Parathyroid adenoma (tissue), 2 donors: ENCODE measurements around the gene CAMK1G.

Experiments
- H2AFZ ChIP-seq: fragments of 300-600 bp; sonication (generic); one replicate; pipeline ENCODE4 v1.7.0; 2017; ENCODE audit warnings: antibody characterized with exemption, mild to moderate bottlenecking
- H3K27ac ChIP-seq: fragments of 300-600 bp; sonication (generic); one replicate; pipeline ENCODE4 v1.7.0; 2017
- H3K27me3 ChIP-seq: fragments of 300-600 bp; sonication (generic); one replicate; pipeline ENCODE4 v1.7.0; 2017; ENCODE audit warnings: low read length; ENCODE audit not compliant: control insufficient read depth, insufficient read depth
- H3K36me3 ChIP-seq: fragments of 300-600 bp; sonication (generic); one replicate; pipeline ENCODE4 v1.7.0; 2017; ENCODE audit warnings: low read length; ENCODE audit not compliant: control insufficient read depth, insufficient read depth
- H3K4me1 ChIP-seq: fragments of 300-600 bp; sonication (generic); one replicate; pipeline ENCODE4 v1.7.0; 2017; ENCODE audit warnings: control low read depth
- H3K4me2 ChIP-seq: fragments of 300-600 bp; sonication (generic); one replicate; pipeline ENCODE4 v1.7.0; 2017; ENCODE audit warnings: low read length
- H3K4me3 ChIP-seq: fragments of 300-600 bp; sonication (generic); one replicate; pipeline ENCODE4 v1.7.0; 2017; ENCODE audit warnings: low read depth, low read length
- H3K79me2 ChIP-seq: fragments of 300-600 bp; sonication (generic); one replicate; pipeline ENCODE4 v1.7.0; 2017; ENCODE audit warnings: control low read depth
- H3K9ac ChIP-seq: fragments of 300-600 bp; sonication (generic); one replicate; pipeline ENCODE4 v1.7.0; 2017; ENCODE audit warnings: mild to moderate bottlenecking
- H3K9me3 ChIP-seq: fragments of 300-600 bp; sonication (generic); one replicate; pipeline ENCODE4 v1.7.0; 2017; ENCODE audit warnings: low read length; ENCODE audit not compliant: control insufficient read depth
- TF ChIP-seq, protein P1 (sequence below): fragments of 300-600 bp; sonication (generic); IDR thresholded peaks from one replicate; pipeline ENCODE4 v1.7.0; 2017; ENCODE audit warnings: antibody characterized with exemption, mild to moderate bottlenecking
- donor health status: primary hyperparathyroidism.

CAMK1G gene

DNA sequence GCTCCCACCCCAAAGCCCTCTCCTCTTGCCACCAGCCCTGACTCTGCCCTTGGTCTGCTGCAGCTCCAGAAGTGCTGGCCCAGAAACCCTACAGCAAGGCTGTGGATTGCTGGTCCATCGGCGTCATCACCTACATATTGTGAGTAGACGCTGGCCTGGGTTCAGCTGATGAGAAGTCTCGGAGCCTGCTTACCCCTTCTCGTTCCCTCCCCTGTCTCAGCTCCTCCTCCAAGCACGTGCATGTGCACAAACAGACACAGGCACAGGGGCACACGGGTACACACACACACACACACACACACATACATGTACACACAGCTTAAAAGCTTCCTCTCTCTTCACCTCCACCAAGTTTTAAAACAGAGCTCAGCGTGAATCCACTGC, 24.3 kb downstream of the CAMK1G start:
- Histone ChIP-seq H3K4me3 (no peak overlapping the region), H3K27ac (no peak overlapping the region), H3K4me2 (no peak overlapping the region), H3K27me3 (no peaks in the 10 kb centered on the region), H3K9me3 (no peaks in the 10 kb centered on the region), H3K36me3 (no peaks in the 10 kb centered on the region), H3K9ac (no peak overlapping the region), H3K4me1 (no peaks in the 10 kb centered on the region), H3K79me2 (no peaks in the 10 kb centered on the region), H2AFZ (no peak overlapping the region)
- TF ChIP-seq, protein P1, sequence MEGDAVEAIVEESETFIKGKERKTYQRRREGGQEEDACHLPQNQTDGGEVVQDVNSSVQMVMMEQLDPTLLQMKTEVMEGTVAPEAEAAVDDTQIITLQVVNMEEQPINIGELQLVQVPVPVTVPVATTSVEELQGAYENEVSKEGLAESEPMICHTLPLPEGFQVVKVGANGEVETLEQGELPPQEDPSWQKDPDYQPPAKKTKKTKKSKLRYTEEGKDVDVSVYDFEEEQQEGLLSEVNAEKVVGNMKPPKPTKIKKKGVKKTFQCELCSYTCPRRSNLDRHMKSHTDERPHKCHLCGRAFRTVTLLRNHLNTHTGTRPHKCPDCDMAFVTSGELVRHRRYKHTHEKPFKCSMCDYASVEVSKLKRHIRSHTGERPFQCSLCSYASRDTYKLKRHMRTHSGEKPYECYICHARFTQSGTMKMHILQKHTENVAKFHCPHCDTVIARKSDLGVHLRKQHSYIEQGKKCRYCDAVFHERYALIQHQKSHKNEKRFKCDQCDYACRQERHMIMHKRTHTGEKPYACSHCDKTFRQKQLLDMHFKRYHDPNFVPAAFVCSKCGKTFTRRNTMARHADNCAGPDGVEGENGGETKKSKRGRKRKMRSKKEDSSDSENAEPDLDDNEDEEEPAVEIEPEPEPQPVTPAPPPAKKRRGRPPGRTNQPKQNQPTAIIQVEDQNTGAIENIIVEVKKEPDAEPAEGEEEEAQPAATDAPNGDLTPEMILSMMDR, result no peak

DNA sequence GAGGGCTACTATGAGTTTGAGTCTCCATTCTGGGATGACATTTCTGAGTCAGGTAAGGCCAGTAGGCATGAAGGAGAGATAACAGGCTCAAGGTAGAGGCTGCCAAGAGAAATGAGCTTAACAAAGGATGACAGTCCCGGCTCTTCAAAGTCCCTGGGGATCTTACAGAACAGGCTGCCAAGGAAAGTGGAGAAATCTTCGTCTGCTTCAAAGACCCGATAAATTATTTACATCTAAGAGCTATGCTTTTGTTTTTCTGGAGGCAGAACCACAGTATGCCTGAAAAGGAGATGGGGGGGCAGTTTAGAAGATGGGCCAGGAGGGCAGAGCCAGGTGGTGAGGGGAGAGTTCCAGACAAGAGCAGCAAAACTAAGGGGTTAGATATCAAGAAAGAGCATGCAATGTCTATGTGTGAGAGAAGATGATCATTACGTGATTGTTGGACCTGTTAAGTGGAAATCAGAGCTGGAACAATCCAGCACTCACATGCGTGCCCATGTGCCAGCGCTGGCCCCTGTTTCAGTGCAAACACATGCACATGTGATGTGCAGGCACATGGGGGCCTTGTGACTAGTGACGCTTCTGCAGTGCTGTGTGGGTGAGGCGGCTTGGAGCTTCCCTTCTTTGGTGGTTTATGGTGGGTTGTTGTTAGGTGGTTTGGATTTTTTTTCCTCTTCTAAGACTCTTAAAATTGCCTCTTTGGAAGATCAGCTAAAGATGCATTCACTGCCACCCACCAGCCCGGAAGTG, 25.7 kb downstream of the CAMK1G start:
- no peak overlapping the region for H3K27ac ChIP-seq
- H3K9ac ChIP-seq, result no peak overlapping the region
- no peak overlapping the region for H3K4me2 ChIP-seq
- H3K79me2 ChIP-seq, result no peaks in the 10 kb centered on the region
- H2AFZ ChIP-seq, result no peak overlapping the region
- no peaks in the 10 kb centered on the region for H3K27me3 ChIP-seq
- TF ChIP-seq, protein P1, result no peak
- H3K36me3 ChIP-seq, result no peaks in the 10 kb centered on the region
- H3K4me3 ChIP-seq, result no peak overlapping the region
- H3K4me1 ChIP-seq, result no peaks in the 10 kb centered on the region
- H3K9me3 ChIP-seq, result no peaks in the 10 kb centered on the region

DNA sequence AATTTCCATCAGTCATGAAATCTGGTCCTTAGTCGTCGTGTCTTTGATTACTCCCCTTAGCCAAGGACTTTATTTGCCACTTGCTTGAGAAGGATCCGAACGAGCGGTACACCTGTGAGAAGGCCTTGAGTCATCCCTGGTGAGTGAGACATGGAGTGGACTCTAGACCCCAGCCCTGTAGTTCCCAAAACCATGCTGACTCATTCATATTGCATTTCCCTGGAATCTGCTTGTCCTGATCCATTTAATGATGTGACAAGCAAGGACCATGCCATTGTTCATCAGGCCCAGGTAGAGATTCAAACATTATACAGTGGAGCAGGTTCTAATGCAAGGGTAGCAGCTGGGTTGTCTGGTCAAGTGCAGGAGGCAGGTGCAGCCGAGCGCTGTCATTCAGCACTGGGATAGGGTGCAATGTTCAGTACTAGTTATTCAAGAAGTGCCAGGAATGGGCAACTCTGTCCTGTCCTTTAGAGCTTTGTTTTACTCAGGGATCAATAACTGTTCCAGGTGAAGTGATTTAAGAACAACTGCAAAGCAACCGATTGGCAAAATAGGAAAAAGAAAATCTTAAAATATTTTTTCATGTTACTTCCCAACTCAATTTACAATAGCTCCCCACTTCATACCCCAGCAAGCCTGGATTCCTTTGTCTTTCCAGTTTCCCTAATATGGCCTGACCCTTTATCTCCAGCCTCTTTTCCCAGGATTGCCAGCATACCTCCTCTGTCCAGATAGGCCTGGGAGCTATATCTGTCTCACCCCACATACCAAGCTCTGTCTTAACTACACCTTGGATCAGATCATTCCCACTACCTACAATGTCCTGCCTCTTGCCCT, 26.5 kb downstream of the CAMK1G start:
- TF ChIP-seq, protein P1, result no peak
- Histone ChIP-seq H3K4me2 (no peak overlapping the region), H3K9ac (no peak overlapping the region), H3K36me3 (no peaks in the 10 kb centered on the region), H3K9me3 (no peaks in the 10 kb centered on the region), H3K4me3 (no peak overlapping the region), H3K27me3 (no peaks in the 10 kb centered on the region), H3K4me1 (no peaks in the 10 kb centered on the region), H2AFZ (no peak overlapping the region), H3K27ac (no peak overlapping the region), H3K79me2 (no peaks in the 10 kb centered on the region)

DNA sequence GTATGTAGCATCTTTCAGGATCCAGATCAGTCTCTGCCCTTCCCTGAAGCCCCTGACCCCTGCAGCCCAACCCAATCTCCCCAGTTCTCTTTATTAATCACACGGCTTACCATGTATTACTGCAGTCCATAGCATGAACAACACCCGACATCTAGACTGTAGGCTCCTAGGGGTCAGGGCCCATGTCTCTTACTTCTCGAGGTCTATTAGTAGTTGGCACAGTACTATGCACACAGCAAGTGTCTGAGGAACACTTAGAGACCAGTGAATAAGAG, 27.1 kb downstream of the CAMK1G start:
- Histone ChIP-seq H3K9ac (no peak overlapping the region), H3K9me3 (no peaks in the 10 kb centered on the region), H3K4me1 (no peaks in the 10 kb centered on the region), H3K4me3 (no peak overlapping the region), H3K79me2 (no peaks in the 10 kb centered on the region), H2AFZ (no peak overlapping the region), H3K27ac (no peak overlapping the region), H3K27me3 (no peaks in the 10 kb centered on the region), H3K4me2 (no peak overlapping the region), H3K36me3 (no peaks in the 10 kb centered on the region)
- TF ChIP-seq, protein P1, result no peak
